Right atrium auricular region (tissue), 2 donors: ENCODE measurements around the gene PIGR. TPM values are rescaled to one million over a fixed set of nuclear protein-coding genes. Genes with fewer than 3 reads are reported as not detected.

Source experiments
- DNase-seq: peaks from one replicate; pipeline ENCODE4 v3.0.0-alpha.2; 2019; ENCODE audit warnings: low spot score
- H3K27ac ChIP-seq, 2 donors: fragments of 200-600 bp; sonication (generic); 1 replicate in 1 of 2; 2 replicates in 1 of 2; pipeline ENCODE4 v1.5.1; 2016 to 2019
- H3K27me3 ChIP-seq, 2 donors: fragments of 200-600 bp; sonication (generic); one replicate each; pipeline versions ENCODE4 v1.5.1 to v1.6.0; 2017 to 2019
- H3K36me3 ChIP-seq: fragments of 200-600 bp; sonication (generic); one replicate; pipeline ENCODE4 v1.5.1; 2016
- H3K4me1 ChIP-seq, 2 donors: fragments of 200-600 bp; sonication (generic); one replicate each; pipeline versions ENCODE4 v1.5.1 to v1.6.0; 2017 to 2019
- H3K4me3 ChIP-seq, 2 donors: fragments of 200-600 bp; sonication (generic); 1 replicate in 1 of 2; 2 replicates in 1 of 2; pipeline ENCODE4 v1.5.1; 2017 to 2019; ENCODE audit warnings: mild to moderate bottlenecking in 1 of 2, moderate library complexity in 1 of 2
- H3K9me3 ChIP-seq, 2 donors: fragments of 200-600 bp; sonication (generic); one replicate each; pipeline ENCODE4 v1.5.1; 2019
- CTCF ChIP-seq, 2 donors: fragments of 200-600 bp; sonication (generic); IDR thresholded peaks; one replicate each; pipeline ENCODE4 v1.5.1; 2019; ENCODE audit warnings: antibody characterized with exemption in 2 of 2
- total RNA-seq, 2 donors: library from RNA; depleted of rRNA; stranded (reverse); fragments of >200 nt; gene quantifications; one replicate each; pipeline ENCODE4 v1.1.0, GENCODE V29; 2016

PIGR gene
- total RNA-seq, 2 donors from 2014 or later, result not detected

GRCh38 chr1:206895325-206895724 is 50.9 kb downstream of the PIGR start:
- no peak for DNase-seq
- no peak overlapping the region for H3K4me3 ChIP-seq
- no peaks in the 10 kb centered on the region for H3K9me3 ChIP-seq
- no peaks in the 10 kb centered on the region for H3K27me3 ChIP-seq
- no peaks in the 10 kb centered on the region for H3K4me1 ChIP-seq
- no peaks in the 10 kb centered on the region for H3K36me3 ChIP-seq
- no peak for TF ChIP-seq CTCF (IDR thresholded peaks at IDR 0.05)
- no peak overlapping the region for H3K27ac ChIP-seq

GRCh38 chr1:206893380-206893779 is 52.9 kb downstream of the PIGR start:
- Histone ChIP-seq H3K27me3 (no peaks in the 10 kb centered on the region), H3K27ac (no peak overlapping the region), H3K9me3 (no peaks in the 10 kb centered on the region), H3K4me3 (no peak overlapping the region), H3K36me3 (no peaks in the 10 kb centered on the region), H3K4me1 (no peaks in the 10 kb centered on the region)
- no peak for DNase-seq
- TF ChIP-seq CTCF (IDR thresholded peaks at IDR 0.05), result no peak

GRCh38 chr1:206892351-206892984 is 53.8 kb downstream of the PIGR start:
- H3K4me1 ChIP-seq, result no peaks in the 10 kb centered on the region
- no peak overlapping the region for H3K27ac ChIP-seq
- no peaks in the 10 kb centered on the region for H3K27me3 ChIP-seq
- TF ChIP-seq CTCF (IDR thresholded peaks at IDR 0.05), result no peak
- H3K9me3 ChIP-seq, result no peaks in the 10 kb centered on the region
- no peaks in the 10 kb centered on the region for H3K36me3 ChIP-seq
- H3K4me3 ChIP-seq, result no peak overlapping the region
- DNase-seq, result no peak

- no peak overlapping the region for H3K4me3 ChIP-seq
- H3K9me3 ChIP-seq, result no peaks in the 10 kb centered on the region
- no peaks in the 10 kb centered on the region for H3K4me1 ChIP-seq
- H3K27ac ChIP-seq, result no peak overlapping the region
- H3K27me3 ChIP-seq, result no peaks in the 10 kb centered on the region
- H3K36me3 ChIP-seq, result no peaks in the 10 kb centered on the region
- no peak for DNase-seq
- TF ChIP-seq CTCF (IDR thresholded peaks at IDR 0.05), result no peak
These were observed 54.9 kb downstream of the PIGR start for GRCh38 chr1:206891412-206891811.

- Histone ChIP-seq H3K36me3 (no peaks in the 10 kb centered on the region), H3K27ac (no peak overlapping the region), H3K4me1 (no peaks in the 10 kb centered on the region), H3K4me3 (no peak overlapping the region), H3K9me3 (no peaks in the 10 kb centered on the region), H3K27me3 (no peaks in the 10 kb centered on the region)
- no peak for TF ChIP-seq CTCF (IDR thresholded peaks at IDR 0.05)
- no peak for DNase-seq
These were observed 55.9 kb downstream of the PIGR start for GRCh38 chr1:206890125-206891060.
